Central memory CD8-positive, alpha-beta T cell (primary cell): Measurements from ENCODE around the gene RICTOR.
"Not testable (repeated sequence)": the region's sequence is repeated elsewhere in the genome, so short reads cannot be mapped to it uniquely, and the experiment has no call there.

ENCODE experiments used
- ATAC-seq: fragments of 150-1000 bp; cut with Tn5 transposase; replicated peaks from 2 replicates; pipeline ENCODE4 v1.10.0; 2022; ENCODE audit warnings: mild to moderate bottlenecking, moderate FRiP score, moderate number of reproducible peaks; ENCODE audit not compliant: poor library complexity, severe bottlenecking; ENCODE audit errors: extremely low read depth
- DNase-seq, 2 donors: peaks; one replicate each; pipeline ENCODE4 v3.0.0; 2021; ENCODE audit warnings: low spot score in 2 of 2
- H3K27ac Mint-ChIP-seq: one replicate; pipeline ENCODE4 v1.8.0; 2022; ENCODE audit warnings: low read depth, mild to moderate bottlenecking, moderate library complexity, mixed read lengths
- H3K27me3 Mint-ChIP-seq: one replicate; pipeline ENCODE4 v1.8.0; 2022; ENCODE audit warnings: mixed read lengths
- H3K36me3 Mint-ChIP-seq: one replicate; pipeline ENCODE4 v1.8.0; 2022; ENCODE audit warnings: mild to moderate bottlenecking, moderate library complexity, mixed read lengths; ENCODE audit not compliant: insufficient read depth
- H3K4me1 Mint-ChIP-seq: one replicate; pipeline ENCODE4 v1.8.0; 2022; ENCODE audit warnings: mixed read lengths
- H3K4me3 Mint-ChIP-seq: one replicate; pipeline ENCODE4 v1.8.0; 2022; ENCODE audit warnings: mild to moderate bottlenecking, moderate library complexity, mixed read lengths
- H3K9me3 Mint-ChIP-seq: one replicate; pipeline ENCODE4 v1.8.0; 2022; ENCODE audit warnings: mixed read lengths

RICTOR gene

DNA sequence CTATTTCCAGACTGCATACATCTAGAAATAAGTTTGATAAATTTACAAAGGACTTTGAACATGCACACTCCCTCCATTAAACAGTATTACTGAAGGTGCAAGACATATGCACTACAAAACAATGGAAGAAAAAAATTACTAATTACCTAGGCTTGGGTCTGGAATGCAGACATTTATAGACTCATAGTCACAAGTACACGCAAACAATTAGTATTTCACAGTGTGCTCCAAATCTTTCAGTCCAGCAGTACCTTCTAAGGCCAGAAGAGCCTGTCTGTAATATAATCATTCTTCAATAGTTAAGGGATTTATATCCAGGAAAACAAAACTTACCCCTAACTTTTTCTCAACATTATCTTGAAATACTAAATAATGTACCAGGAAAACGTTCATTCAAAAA lies 11.2 kb downstream of the RICTOR start:
- ATAC-seq (no peak), DNase-seq (no peak)
- no peaks in the 10 kb centered on the region for H3K27me3 Mint-ChIP-seq
- H3K4me1 Mint-ChIP-seq: peaks cover 76% of the 10 kb centered on the region
- H3K27ac Mint-ChIP-seq: peak overlapping the region; percentile 15
- peaks cover 13% of the 10 kb centered on the region for H3K9me3 Mint-ChIP-seq
- no peak overlapping the region for H3K4me3 Mint-ChIP-seq
- peaks cover 18% of the 10 kb centered on the region for H3K36me3 Mint-ChIP-seq

DNA sequence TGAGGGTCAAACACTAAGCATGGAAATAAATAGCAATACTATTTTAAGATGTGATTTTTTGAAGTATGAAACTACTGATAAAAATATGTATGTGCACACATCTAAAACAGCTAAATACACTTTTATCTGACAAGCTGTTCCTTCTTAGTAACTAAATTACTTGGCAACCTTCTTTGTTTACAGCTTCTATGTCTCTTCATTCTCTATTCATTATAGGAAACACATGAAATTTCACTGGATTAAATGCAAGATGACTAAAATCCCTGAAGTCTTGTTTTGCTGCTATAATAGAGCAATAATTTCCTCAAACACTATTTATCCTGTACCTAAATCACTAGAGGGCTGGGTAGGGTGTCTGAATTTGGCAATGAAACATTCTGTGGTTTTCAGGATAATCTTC lies 11.7 kb downstream of the RICTOR start:
- no peak for DNase-seq
- peak overlapping the region; percentile 15 for H3K27ac Mint-ChIP-seq
- H3K27me3 Mint-ChIP-seq: no peaks in the 10 kb centered on the region
- peaks cover 11% of the 10 kb centered on the region for H3K9me3 Mint-ChIP-seq
- H3K4me1 Mint-ChIP-seq: peaks cover 74% of the 10 kb centered on the region
- no peak for ATAC-seq
- no peak overlapping the region for H3K4me3 Mint-ChIP-seq
- H3K36me3 Mint-ChIP-seq: peaks cover 17% of the 10 kb centered on the region

DNA sequence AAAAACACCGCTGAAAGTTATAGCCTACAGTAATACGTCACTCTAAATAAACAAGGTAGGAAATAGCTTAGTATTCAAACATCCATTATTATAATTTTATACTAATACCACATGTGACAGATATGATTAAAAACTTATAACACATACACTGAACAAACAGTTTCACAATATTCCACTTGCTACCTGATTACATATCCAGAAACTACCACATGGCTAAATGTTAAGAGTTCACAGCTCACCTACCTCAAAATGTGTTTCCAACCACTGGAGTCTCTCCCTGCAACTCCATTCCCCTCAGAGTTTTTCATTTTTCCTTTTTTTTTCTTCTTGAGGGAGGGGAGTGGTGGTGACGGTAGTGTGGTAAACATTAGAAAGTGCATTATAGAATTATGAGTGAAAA lies 12.1 kb downstream of the RICTOR start:
- ATAC-seq (no peak), DNase-seq (no peak)
- H3K27me3 Mint-ChIP-seq: no peaks in the 10 kb centered on the region
- H3K4me3 Mint-ChIP-seq: no peak overlapping the region
- peaks cover 14% of the 10 kb centered on the region for H3K36me3 Mint-ChIP-seq
- H3K27ac Mint-ChIP-seq: peak overlapping the region; percentile 15
- H3K4me1 Mint-ChIP-seq: peaks cover 70% of the 10 kb centered on the region
- peaks cover 7% of the 10 kb centered on the region for H3K9me3 Mint-ChIP-seq

DNA sequence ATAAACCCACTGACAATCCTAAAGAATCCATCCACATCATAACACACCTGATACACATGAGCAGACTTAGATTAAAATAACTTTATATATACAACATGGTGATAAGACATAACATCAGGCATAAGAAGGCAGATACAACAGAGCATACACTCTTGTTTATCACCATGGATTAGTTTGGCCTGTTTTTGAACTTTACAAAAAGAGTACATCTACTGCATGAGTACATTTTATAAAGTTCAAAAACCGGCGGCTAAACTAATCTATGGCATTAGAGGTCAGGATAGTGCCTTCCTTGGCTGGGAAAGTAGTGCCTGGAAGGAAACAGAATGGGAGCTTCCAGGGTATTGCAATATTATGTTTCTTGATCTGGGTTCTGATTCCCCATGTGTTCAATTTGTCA lies 15.1 kb downstream of the RICTOR start:
- H3K4me3 Mint-ChIP-seq: peak overlapping the region; percentile 14
- peaks cover 9% of the 10 kb centered on the region for H3K36me3 Mint-ChIP-seq
- DNase-seq: no peak
- no peaks in the 10 kb centered on the region for H3K9me3 Mint-ChIP-seq
- H3K27ac Mint-ChIP-seq: peak overlapping the region; percentile 52
- H3K27me3 Mint-ChIP-seq: no peaks in the 10 kb centered on the region
- ATAC-seq: peak; percentile 53
- H3K4me1 Mint-ChIP-seq: peaks cover 69% of the 10 kb centered on the region

DNA sequence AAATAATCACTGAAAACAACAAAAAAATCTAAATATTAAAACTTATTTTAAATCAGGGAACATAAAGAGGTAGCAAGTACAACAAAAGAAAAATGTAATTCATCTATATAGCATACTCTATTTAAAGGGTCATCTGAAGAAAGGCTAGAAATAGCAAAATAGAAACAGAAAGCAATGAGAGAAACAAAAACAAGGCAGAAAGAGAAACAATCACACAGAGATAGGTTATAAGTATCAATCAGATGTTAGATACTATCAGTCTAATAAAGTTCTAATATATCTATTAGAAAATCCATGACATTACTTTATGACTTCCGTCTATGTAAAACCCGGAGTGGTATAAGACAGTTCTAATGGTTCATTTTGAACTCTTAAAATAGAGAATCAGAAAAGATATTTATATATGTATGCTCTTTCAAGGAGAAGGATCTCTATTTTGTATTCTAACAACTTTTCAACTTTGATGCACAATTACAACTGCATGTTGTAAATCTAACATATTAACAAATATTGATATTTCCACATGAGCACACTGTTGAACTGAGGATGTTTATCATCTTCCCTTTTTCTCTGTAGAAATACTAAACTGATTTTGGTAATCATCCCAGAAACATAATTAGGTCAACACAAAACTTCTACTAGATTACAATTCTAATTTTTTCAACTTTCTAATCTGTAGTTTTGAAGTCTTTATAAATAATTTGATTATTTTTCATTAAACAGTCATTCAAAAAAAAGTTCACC lies 15.8 kb downstream of the RICTOR start:
- Mint-ChIP-seq H3K27me3 (no peaks in the 10 kb centered on the region), H3K9me3 (no peaks in the 10 kb centered on the region), H3K4me1 (peaks cover 68% of the 10 kb centered on the region), H3K4me3 (no peak overlapping the region), H3K27ac (peak overlapping the region; percentile 52), H3K36me3 (peaks cover 9% of the 10 kb centered on the region)
- ATAC-seq (no peak), DNase-seq (no peak)

DNA sequence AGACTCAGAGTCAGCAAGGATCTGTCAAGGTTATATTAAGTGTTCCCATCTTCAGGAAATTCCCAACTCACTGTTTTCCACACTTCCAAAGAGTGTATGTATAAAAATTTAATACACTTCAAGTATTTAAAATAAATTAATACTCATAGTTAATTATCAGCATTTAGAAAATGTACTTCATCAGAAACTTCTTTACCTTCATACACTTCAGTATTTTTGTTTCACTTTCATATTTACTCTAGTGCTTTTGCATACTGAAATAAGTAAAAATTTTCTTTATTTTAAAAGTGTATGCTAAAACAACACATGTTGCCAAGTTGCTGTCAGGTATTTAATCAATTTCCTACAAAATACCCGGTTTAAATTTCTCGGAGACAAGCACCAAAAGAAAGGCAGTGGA lies 16.5 kb downstream of the RICTOR start:
- H3K4me1 Mint-ChIP-seq: peaks cover 65% of the 10 kb centered on the region
- H3K36me3 Mint-ChIP-seq: peaks cover 12% of the 10 kb centered on the region
- no peak for ATAC-seq
- no peaks in the 10 kb centered on the region for H3K27me3 Mint-ChIP-seq
- no peaks in the 10 kb centered on the region for H3K9me3 Mint-ChIP-seq
- DNase-seq: no peak
- H3K4me3 Mint-ChIP-seq: no peak overlapping the region
- H3K27ac Mint-ChIP-seq: peak overlapping the region; percentile 52

DNA sequence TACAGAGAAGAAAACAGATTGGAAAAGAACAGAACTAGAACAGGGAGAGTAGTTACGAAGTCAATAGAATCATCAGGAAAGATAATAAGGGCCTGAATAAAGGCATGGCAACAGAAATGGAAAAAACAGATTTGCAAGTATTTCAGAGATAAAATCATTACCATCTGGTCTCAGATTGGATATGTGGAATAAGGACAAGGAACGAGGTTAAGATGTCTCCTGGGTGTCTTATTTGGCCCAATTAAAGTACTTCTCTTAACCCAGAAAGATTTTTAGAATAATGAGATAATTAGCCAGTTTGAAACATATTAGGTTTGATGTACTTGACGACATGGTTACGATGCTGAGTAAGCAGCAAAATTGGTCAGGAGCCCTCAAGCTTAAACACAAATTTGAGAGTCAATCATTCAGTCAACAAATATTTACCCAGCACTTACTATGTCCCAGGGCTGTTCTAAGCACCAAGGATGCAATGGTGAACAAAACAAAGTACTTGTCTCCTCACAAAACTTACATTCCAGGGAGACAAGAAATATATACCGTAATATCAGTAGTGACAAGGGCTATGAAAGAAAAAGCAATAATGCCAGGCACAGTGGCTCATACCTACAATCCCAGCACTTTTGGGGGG lies 18.3 kb downstream of the RICTOR start:
- no peak for ATAC-seq
- H3K36me3 Mint-ChIP-seq: peaks cover 12% of the 10 kb centered on the region
- H3K27me3 Mint-ChIP-seq: no peaks in the 10 kb centered on the region
- DNase-seq: no peak
- peaks cover 62% of the 10 kb centered on the region for H3K4me1 Mint-ChIP-seq
- no peak overlapping the region for H3K4me3 Mint-ChIP-seq
- H3K27ac Mint-ChIP-seq: peak overlapping the region; percentile 2
- no peaks in the 10 kb centered on the region for H3K9me3 Mint-ChIP-seq

DNA sequence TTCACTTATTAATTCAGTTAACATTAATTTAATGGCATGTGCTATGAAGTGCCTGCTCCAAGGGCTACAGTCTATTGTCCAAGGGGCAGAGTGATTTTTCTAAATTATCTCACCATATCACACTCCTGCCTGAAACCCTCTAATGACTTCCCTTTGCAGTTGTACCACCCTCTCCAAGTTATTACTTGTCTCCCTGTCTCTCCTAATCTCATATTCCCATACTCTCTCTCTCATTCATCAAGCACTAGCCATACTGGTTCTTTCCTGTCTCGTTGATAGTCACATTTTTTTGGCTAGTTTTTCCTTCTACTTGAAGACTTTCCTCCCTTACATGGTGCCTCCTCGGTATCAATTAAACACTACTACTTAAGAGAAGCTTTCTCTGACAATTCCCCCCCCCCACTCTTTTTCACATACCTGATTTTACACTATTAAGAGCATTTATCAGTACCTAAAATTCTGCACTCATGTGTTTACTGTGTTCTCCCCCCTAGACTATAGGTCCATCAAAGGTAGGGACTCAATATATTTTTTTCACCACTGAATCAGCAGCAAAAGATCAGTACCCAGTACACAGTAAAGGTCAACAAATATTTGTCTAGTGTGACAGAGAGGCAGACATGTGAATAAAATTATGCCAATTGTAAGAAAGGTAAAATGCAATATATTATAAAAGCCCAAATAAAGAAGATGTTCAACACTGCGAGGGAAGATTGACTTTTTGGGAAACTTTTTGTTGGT lies 19.0 kb downstream of the RICTOR start:
- DNase-seq (no peak), ATAC-seq (no peak)
- no peaks in the 10 kb centered on the region for H3K27me3 Mint-ChIP-seq
- H3K4me3 Mint-ChIP-seq: no peak overlapping the region
- H3K36me3 Mint-ChIP-seq: peaks cover 14% of the 10 kb centered on the region
- peaks cover 62% of the 10 kb centered on the region for H3K4me1 Mint-ChIP-seq
- no peaks in the 10 kb centered on the region for H3K9me3 Mint-ChIP-seq
- peak overlapping the region; percentile 2 for H3K27ac Mint-ChIP-seq

DNA sequence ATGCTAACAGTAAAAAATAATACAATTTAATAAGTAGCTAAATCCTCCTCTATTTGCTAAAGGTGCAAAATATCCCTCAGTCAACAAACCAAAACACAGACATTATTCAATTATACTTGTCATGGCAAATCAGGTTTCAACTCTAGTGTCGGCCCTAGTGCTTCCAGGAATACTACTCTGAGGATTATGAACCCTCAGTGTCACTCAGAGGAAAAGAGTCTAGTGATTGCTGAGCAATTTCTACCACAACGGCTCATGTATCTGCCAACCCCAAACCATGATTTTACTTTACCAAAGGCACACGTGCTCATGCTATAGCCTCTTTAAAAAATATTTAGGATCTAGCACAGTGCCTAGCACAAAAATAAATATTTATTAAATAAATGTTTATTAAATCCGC lies 21.0 kb downstream of the RICTOR start:
- no peak for DNase-seq
- H3K9me3 Mint-ChIP-seq: no peaks in the 10 kb centered on the region
- H3K27me3 Mint-ChIP-seq: no peaks in the 10 kb centered on the region
- H3K4me1 Mint-ChIP-seq: peaks cover 61% of the 10 kb centered on the region
- no peak overlapping the region for H3K27ac Mint-ChIP-seq
- no peak overlapping the region for H3K4me3 Mint-ChIP-seq
- H3K36me3 Mint-ChIP-seq: peaks cover 16% of the 10 kb centered on the region
- no peak for ATAC-seq

DNA sequence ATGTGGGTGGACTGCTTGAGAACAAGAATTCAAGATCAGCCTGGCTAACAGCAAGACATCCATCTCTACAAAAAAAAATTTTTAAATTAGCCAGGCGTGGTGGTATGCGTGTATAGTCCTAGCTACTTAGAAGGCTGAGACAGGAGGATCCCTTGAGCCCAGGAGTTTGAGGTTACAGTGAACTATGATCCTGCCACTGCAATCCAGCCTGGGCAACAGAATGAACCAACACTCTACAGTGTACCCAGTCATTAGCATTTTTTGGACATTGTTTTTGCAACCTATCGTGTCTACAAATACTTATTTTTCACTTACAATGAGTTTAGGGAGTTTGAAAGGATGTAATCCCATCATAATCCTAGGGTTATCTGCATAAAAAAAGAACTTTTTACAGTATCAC lies 22.1 kb downstream of the RICTOR start:
- H3K4me3 Mint-ChIP-seq: no peak overlapping the region
- H3K9me3 Mint-ChIP-seq: no peaks in the 10 kb centered on the region
- DNase-seq (no peak), ATAC-seq (no peak)
- no peak overlapping the region for H3K27ac Mint-ChIP-seq
- no peaks in the 10 kb centered on the region for H3K27me3 Mint-ChIP-seq
- peaks cover 62% of the 10 kb centered on the region for H3K4me1 Mint-ChIP-seq
- H3K36me3 Mint-ChIP-seq: peaks cover 16% of the 10 kb centered on the region

DNA sequence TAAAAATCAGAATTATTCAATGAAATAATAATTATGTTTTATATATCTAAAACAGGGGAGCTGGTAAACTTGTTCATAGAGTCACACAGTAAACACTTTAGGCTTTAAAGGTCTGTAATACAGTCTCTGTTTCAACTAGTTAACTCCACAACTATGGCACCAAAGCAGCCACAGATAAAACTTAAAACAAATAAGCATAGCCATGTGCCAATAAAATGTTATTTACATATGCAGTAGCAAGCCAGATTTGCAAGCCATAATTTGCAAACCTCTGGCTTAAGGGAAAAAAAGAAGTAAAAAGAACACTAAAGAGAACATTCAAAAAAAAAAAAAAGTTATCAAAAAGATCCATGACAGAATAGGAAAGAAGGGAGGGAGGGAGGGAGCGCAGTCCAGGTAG lies 24.9 kb downstream of the RICTOR start:
- no peak overlapping the region for H3K4me3 Mint-ChIP-seq

DNA sequence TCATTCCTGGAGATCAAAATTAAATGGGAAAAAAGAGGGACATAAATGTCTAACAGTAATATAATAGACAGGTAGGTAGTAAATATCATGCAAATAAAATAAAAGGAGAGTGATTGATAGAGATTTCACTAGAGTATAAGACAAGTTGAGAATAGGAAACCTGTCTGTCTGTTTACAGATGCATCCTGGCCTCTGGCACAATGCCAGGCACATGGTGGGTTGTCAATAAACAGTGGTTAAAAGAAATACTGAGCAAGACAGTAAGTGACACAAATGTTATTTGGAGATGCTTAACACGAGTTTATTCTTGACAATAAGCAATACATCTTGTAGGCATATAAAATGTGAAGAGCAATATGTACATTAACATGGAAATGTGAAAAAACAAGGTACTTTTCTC lies 33.3 kb downstream of the RICTOR start:
- no peak overlapping the region for H3K4me3 Mint-ChIP-seq
- DNase-seq: no peak
- H3K9me3 Mint-ChIP-seq: no peaks in the 10 kb centered on the region
- no peaks in the 10 kb centered on the region for H3K27me3 Mint-ChIP-seq
- ATAC-seq: no peak
- peaks cover 2% of the 10 kb centered on the region for H3K36me3 Mint-ChIP-seq
- H3K27ac Mint-ChIP-seq: peak overlapping the region; percentile 65
- peaks cover 52% of the 10 kb centered on the region for H3K4me1 Mint-ChIP-seq

More for the DNA sequence above, 24.9 kb downstream of the RICTOR start:
- ATAC-seq: no peak
- Mint-ChIP-seq H3K4me1 (peaks cover 48% of the 10 kb centered on the region), H3K9me3 (no peaks in the 10 kb centered on the region), H3K27ac (peak overlapping the region; percentile 23), H3K27me3 (no peaks in the 10 kb centered on the region), H3K36me3 (peaks cover 10% of the 10 kb centered on the region)
- DNase-seq: no peak

DNA sequence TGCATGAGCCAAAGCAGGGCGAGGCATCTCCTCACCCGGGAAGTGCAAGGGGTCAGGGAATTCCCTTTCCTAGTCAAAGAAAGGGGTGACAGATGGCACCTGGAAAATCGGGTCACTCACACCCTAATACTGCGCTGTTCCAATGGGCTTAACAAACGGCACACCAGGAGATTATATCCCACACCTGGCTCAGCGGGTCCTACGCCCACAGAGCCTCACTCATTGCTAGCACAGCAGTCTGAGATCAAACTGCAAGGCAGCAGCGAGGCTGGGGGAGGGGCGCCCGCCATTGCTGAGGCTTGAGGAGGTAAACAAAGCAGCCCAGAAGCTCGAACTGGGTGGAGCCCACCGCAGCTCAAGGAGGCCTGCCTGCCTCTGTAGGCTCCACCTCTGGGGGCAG lies 39.7 kb downstream of the RICTOR start:
- ATAC-seq, H3K9me3 Mint-ChIP-seq, H3K27me3 Mint-ChIP-seq, DNase-seq, H3K4me3 Mint-ChIP-seq, H3K27ac Mint-ChIP-seq, H3K36me3 Mint-ChIP-seq: not testable (repeated sequence)
- peaks cover 73% of the 10 kb centered on the region for H3K4me1 Mint-ChIP-seq
